ENCODE data around the gene IQUB. TPM values are rescaled to one million over a fixed set of nuclear protein-coding genes. Genes with fewer than 3 reads are reported as not detected.
"Not testable (repeated sequence)": the region's sequence is repeated elsewhere in the genome, so short reads cannot be mapped to it uniquely, and the experiment has no call there.

Gene IQUB
- total RNA-seq, 1 experiment from 2014 or later: 0.77 TPM

DNA sequence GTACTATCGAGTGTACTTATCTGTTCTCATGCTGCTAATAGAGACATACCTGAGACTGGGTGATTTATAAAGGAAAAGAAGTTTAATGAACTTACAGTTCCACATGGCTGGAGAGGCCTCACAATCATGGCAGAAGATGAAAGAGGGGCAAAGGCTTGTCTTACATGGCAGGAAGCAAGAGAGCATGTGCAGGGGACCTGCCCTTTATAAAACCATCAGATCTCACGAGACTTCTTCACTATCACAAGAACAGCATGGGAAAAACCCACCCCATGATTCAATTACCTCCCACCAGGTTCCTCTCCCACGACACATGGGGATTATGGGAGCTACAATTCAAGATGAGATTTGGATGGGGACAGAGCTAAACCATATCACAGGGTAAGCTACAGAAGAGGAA, 18.8 kb upstream of the IQUB start:
- TF ChIP-seq ZNF232 (CRISPR knock-in tag; IDR thresholded peaks at IDR 0.05) (no peak), FOXP1 (CRISPR knock-in tag; IDR thresholded peaks at IDR 0.05; ENCODE audit: borderline replicate concordance) (no peak), RELA (CRISPR knock-in tag; IDR thresholded peaks at IDR 0.05; ENCODE audit: borderline replicate concordance) (no peak), IRF1 (CRISPR knock-in tag; IDR thresholded peaks at IDR 0.05) (no peak), MXD4 (CRISPR knock-in tag; IDR thresholded peaks at IDR 0.05; ENCODE audit: borderline replicate concordance) (no peak)
- TF ChIP-seq, protein P1, sequence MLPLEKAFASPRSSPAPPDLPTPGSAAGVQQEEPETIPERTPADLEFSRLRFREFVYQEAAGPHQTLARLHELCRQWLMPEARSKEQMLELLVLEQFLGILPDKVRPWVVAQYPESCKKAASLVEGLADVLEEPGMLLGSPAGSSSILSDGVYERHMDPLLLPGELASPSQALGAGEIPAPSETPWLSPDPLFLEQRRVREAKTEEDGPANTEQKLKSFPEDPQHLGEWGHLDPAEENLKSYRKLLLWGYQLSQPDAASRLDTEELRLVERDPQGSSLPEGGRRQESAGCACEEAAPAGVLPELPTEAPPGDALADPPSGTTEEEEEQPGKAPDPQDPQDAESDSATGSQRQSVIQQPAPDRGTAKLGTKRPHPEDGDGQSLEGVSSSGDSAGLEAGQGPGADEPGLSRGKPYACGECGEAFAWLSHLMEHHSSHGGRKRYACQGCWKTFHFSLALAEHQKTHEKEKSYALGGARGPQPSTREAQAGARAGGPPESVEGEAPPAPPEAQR (CRISPR knock-in tag; IDR thresholded peaks at IDR 0.05): no peak
- ChIA-PET POLR2A (no interaction called here), CTCF (interaction anchor here (1.5 kb wide), 1 partner anchor 71 kb away, joined by 3 read pairs; no protein-coding TSS in a partner anchor)
- H3K36me3 Mint-ChIP-seq: peaks cover 28% of the 10 kb centered on the region
- ATAC-seq (no peak), DNase-seq (ENCODE audit: low spot score) (no peak)
- H3K9me3 Mint-ChIP-seq: peaks cover 4% of the 10 kb centered on the region; the same call in 1 of the 2 replicates
- H3K27me3 Mint-ChIP-seq (ENCODE audit: low read depth): no peaks in the 10 kb centered on the region
- H3K4me1 Mint-ChIP-seq: no peaks in the 10 kb centered on the region; the same call in 1 of the 2 replicates
- no peak overlapping the region for H3K4me3 Mint-ChIP-seq
- no peak overlapping the region for H3K27ac Mint-ChIP-seq

GRCh38 chr7:123552641-123553040, 18.2 kb upstream of the IQUB start:
- POLR2A ChIA-PET: no interaction called here
- H3K27ac Mint-ChIP-seq: no peak overlapping the region
- DNase-seq (ENCODE audit: low spot score): no peak
- CTCF ChIA-PET: interaction anchor here (1.5 kb wide), 1 partner anchor 72 kb away, joined by 3 read pairs; no protein-coding TSS in a partner anchor
- H3K36me3 Mint-ChIP-seq: peaks cover 28% of the 10 kb centered on the region
- no peaks in the 10 kb centered on the region for H3K4me1 Mint-ChIP-seq
- ATAC-seq: no peak
- no peak overlapping the region for H3K4me3 Mint-ChIP-seq
- no peak for TF ChIP-seq ZNF263 (CRISPR knock-in tag; IDR thresholded peaks at IDR 0.05; ENCODE audit: low read depth)
- TF ChIP-seq, protein P1 (CRISPR knock-in tag; IDR thresholded peaks at IDR 0.05): no peak
- TF ChIP-seq FOXP4 (CRISPR knock-in tag; IDR thresholded peaks at IDR 0.05): no peak
- no peak for TF ChIP-seq ZNF396 (CRISPR knock-in tag; IDR thresholded peaks at IDR 0.05; ENCODE audit: borderline replicate concordance)
- TF ChIP-seq USF1 (CRISPR knock-in tag; IDR thresholded peaks at IDR 0.05): no peak
- TF ChIP-seq, protein P2, sequence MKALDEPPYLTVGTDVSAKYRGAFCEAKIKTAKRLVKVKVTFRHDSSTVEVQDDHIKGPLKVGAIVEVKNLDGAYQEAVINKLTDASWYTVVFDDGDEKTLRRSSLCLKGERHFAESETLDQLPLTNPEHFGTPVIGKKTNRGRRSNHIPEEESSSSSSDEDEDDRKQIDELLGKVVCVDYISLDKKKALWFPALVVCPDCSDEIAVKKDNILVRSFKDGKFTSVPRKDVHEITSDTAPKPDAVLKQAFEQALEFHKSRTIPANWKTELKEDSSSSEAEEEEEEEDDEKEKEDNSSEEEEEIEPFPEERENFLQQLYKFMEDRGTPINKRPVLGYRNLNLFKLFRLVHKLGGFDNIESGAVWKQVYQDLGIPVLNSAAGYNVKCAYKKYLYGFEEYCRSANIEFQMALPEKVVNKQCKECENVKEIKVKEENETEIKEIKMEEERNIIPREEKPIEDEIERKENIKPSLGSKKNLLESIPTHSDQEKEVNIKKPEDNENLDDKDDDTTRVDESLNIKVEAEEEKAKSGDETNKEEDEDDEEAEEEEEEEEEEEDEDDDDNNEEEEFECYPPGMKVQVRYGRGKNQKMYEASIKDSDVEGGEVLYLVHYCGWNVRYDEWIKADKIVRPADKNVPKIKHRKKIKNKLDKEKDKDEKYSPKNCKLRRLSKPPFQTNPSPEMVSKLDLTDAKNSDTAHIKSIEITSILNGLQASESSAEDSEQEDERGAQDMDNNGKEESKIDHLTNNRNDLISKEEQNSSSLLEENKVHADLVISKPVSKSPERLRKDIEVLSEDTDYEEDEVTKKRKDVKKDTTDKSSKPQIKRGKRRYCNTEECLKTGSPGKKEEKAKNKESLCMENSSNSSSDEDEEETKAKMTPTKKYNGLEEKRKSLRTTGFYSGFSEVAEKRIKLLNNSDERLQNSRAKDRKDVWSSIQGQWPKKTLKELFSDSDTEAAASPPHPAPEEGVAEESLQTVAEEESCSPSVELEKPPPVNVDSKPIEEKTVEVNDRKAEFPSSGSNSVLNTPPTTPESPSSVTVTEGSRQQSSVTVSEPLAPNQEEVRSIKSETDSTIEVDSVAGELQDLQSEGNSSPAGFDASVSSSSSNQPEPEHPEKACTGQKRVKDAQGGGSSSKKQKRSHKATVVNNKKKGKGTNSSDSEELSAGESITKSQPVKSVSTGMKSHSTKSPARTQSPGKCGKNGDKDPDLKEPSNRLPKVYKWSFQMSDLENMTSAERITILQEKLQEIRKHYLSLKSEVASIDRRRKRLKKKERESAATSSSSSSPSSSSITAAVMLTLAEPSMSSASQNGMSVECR (CRISPR knock-in tag; IDR thresholded peaks at IDR 0.05; ENCODE audit: borderline replicate concordance): no peak
- no peak for TF ChIP-seq SOX15 (CRISPR knock-in tag; IDR thresholded peaks at IDR 0.05)
- TF ChIP-seq TEAD4 (CRISPR knock-in tag; IDR thresholded peaks at IDR 0.05): no peak
- no peak for TF ChIP-seq RELA (CRISPR knock-in tag; IDR thresholded peaks at IDR 0.05; ENCODE audit: borderline replicate concordance)
- TF ChIP-seq HMGA2 (CRISPR knock-in tag; IDR thresholded peaks at IDR 0.05): no peak
- TF ChIP-seq TP53 (CRISPR knock-in tag; IDR thresholded peaks at IDR 0.05): no peak
- TF ChIP-seq, protein P3, sequence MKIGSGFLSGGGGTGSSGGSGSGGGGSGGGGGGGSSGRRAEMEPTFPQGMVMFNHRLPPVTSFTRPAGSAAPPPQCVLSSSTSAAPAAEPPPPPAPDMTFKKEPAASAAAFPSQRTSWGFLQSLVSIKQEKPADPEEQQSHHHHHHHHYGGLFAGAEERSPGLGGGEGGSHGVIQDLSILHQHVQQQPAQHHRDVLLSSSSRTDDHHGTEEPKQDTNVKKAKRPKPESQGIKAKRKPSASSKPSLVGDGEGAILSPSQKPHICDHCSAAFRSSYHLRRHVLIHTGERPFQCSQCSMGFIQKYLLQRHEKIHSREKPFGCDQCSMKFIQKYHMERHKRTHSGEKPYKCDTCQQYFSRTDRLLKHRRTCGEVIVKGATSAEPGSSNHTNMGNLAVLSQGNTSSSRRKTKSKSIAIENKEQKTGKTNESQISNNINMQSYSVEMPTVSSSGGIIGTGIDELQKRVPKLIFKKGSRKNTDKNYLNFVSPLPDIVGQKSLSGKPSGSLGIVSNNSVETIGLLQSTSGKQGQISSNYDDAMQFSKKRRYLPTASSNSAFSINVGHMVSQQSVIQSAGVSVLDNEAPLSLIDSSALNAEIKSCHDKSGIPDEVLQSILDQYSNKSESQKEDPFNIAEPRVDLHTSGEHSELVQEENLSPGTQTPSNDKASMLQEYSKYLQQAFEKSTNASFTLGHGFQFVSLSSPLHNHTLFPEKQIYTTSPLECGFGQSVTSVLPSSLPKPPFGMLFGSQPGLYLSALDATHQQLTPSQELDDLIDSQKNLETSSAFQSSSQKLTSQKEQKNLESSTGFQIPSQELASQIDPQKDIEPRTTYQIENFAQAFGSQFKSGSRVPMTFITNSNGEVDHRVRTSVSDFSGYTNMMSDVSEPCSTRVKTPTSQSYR (CRISPR knock-in tag; IDR thresholded peaks at IDR 0.05): no peak
- no peaks in the 10 kb centered on the region for H3K27me3 Mint-ChIP-seq (ENCODE audit: low read depth)
- H3K9me3 Mint-ChIP-seq: peaks cover 4% of the 10 kb centered on the region; the same call in 1 of the 2 replicates

DNA sequence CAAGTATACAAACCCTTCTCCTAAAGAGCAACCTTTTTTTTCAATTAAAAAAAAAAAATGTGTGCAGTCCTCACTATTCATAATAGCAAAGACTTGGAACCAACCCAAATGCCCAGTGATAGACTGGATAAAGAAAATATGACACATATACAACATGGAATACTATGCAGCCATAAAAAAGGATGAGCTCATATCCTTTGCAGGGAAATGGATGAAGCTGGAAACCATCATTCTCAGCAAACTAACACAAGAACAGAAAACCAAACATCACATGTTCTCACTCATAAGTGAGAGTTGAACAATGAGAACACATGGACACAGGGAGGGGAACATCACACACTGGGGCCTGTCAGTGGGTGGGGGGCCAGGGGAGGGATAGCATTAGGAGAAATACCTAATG, 17.7 kb upstream of the IQUB start:
- CTCF ChIA-PET: interaction anchor here (1.5 kb wide), 1 partner anchor 72 kb away, joined by 3 read pairs; no protein-coding TSS in a partner anchor
- H3K4me1 Mint-ChIP-seq; ATAC-seq; H3K27ac Mint-ChIP-seq; POLR2A ChIA-PET; H3K27me3 Mint-ChIP-seq (ENCODE audit: low read depth); DNase-seq (ENCODE audit: low spot score); H3K4me3 Mint-ChIP-seq; H3K9me3 Mint-ChIP-seq: not testable (repeated sequence)
- peaks cover 28% of the 10 kb centered on the region for H3K36me3 Mint-ChIP-seq
